AG04449 (cell line): ENCODE results near the gene CYP2A7.
"Not testable (repeated sequence)": the region's sequence is repeated elsewhere in the genome, so short reads cannot be mapped to it uniquely, and the experiment has no call there.

ENCODE experiments used
- CTCF ChIA-PET: fragments of 350-600 bp; formaldehyde crosslinking; extraction: SDS; loops from one replicate; lab custom pipeline; 2021; ENCODE audit warnings: antibody characterized with exemption; lab: Yijun Ruan, JAX
- POLR2A ChIA-PET: fragments of 400-600, 350-600 bp; formaldehyde crosslinking; extraction: SDS; loops from one replicate; lab custom pipeline; 2020; ENCODE audit warnings: antibody characterized with exemption, inconsistent platforms; lab: Yijun Ruan, JAX
- DNase-seq: peaks from one replicate; pipeline ENCODE4 v3.0.0-alpha.2; 2010; ENCODE audit warnings: low read depth, low spot score
- H3K4me3 ChIP-seq: 2 replicates; pipeline ENCODE4 v1.5.1; 2011; ENCODE audit warnings: low read depth, mild to moderate bottlenecking, control low read depth, low read length
- CTCF ChIP-seq: IDR thresholded peaks from one replicate; pipeline ENCODE4 v1.5.1; 2011; ENCODE audit warnings: mild to moderate bottlenecking, moderate library complexity, low read length, control low read depth, inconsistent platforms; ENCODE audit not compliant: insufficient read depth; ENCODE audit errors: missing control alignments

The CYP2A7 gene

GRCh38 chr19:40888191-40888590 lies 6.2 kb upstream of the CYP2A7 start:
- no peak overlapping the region for H3K4me3 ChIP-seq
- ChIA-PET POLR2A (no interaction called here), CTCF (no interaction called here)
- DNase-seq, result no peak
- no peak for TF ChIP-seq CTCF

DNA sequence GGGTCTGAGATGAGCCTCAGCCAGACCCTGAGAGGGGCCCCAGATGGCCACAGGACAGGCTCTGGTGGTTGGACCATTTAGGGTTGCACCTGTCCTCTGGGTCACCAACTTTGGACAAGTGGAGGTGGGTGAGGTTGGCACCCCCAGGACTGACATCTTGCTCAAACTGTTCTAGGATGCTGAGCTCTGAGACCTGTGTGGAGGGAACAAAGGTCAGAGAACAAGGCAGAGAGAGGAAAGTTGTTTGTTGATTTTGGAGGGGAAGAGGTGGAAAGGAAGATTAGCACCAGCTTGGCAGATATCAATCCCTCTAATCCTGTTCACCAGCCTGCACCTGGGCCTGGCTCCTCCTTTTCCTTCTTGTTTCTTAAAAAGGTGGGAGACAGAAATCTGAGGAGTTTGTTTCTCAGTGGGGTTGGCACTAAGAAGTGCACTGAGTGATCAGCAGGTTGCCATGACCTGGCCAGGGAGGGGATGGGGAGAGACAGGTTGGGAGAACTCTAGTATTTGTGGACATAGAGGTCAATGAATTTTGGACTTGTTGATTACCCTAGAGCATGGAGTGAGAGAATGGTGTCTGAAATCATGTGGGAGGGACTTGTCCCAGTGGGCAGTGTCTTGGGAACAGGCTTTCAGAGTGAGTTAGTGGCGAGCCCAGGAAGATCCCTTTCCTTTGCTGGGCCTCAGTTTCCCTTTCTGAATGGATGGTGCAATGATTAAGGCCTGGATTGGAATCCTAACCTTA lies 2.3 kb upstream of the CYP2A7 start:
- H3K4me3 ChIP-seq, CTCF ChIA-PET, POLR2A ChIA-PET, DNase-seq: not testable (repeated sequence)

GRCh38 chr19:40879349-40879748 lies 2.7 kb downstream of the CYP2A7 start:
- CTCF ChIA-PET, POLR2A ChIA-PET, DNase-seq, H3K4me3 ChIP-seq: not testable (repeated sequence)

GRCh38 chr19:40875526-40875951 lies 6.5 kb downstream of the CYP2A7 start:
- CTCF ChIA-PET, DNase-seq, H3K4me3 ChIP-seq, POLR2A ChIA-PET: not testable (repeated sequence)

GRCh38 chr19:40874874-40875273 lies 7.2 kb downstream of the CYP2A7 start:
- H3K4me3 ChIP-seq, POLR2A ChIA-PET, DNase-seq, CTCF ChIA-PET: not testable (repeated sequence)

DNA sequence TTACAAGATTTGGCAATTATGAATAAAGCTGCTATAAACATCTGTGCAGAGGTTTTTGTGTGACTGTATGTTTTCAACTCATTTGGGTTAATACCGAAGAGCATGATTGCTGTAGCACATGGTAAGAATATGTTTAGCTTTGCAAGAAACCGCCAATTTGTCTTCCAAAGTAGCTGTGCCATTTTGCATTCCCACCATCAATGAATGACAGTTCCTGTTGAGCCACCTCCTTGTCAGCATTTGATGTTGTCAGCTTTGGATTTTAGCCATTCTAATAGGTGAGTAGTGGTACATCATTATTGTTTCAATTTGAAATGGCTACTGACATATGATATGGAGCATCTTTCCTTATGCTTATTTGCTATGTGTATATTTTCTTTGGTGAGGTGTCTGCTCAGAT lies 8.2 kb downstream of the CYP2A7 start:
- DNase-seq, H3K4me3 ChIP-seq, CTCF ChIA-PET, POLR2A ChIA-PET: not testable (repeated sequence)

DNA sequence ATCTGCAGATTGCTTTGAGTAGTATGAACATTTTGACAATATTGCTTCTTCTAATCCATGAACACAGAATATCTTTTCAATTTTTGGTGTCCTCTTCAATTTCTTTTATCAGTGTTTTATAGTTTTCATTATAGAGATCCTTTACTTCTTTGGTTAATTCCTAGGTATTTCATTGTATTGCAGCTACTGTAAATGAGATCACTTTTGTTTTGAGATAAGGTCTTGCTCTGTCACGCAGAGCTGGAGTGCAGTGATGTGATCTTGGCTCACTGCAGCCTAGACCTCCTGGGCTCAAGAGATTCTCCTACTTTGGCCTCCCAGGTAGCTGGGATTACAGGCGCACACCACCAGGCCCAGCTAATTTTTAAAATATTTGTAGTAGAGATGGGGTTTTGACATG lies 9.8 kb downstream of the CYP2A7 start:
- no peak for DNase-seq
- CTCF ChIA-PET, result no interaction called here
- no peak for TF ChIP-seq CTCF
- no peak overlapping the region for H3K4me3 ChIP-seq
- POLR2A ChIA-PET, result no interaction called here

GRCh38 chr19:40867701-40868100 lies 14.3 kb downstream of the CYP2A7 start:
- H3K4me3 ChIP-seq, result no peak overlapping the region
- TF ChIP-seq CTCF, result no peak
- DNase-seq, result no peak
- CTCF ChIA-PET, result no interaction called here
- POLR2A ChIA-PET, result no interaction called here

- H3K4me3 ChIP-seq, CTCF ChIA-PET, DNase-seq, POLR2A ChIA-PET: not testable (repeated sequence)
Measured at GRCh38 chr19:40864739-40865496, 17.1 kb downstream of the CYP2A7 start.
